SH-SY5Y (cell line): ENCODE data around the gene NPFF.

Experiments
- GATA2 ChIP-seq: IDR thresholded peaks from 2 replicates; pipeline ENCODE4 v1.6.1; 2011; ENCODE audit warnings: mild to moderate bottlenecking, low read depth, low read length
- GATA3 ChIP-seq: IDR thresholded peaks from 2 replicates; pipeline ENCODE4 v1.6.1; 2011; ENCODE audit warnings: low read depth, mild to moderate bottlenecking, low read length, moderate library complexity

- TF ChIP-seq GATA3, result no peak
- no peak for TF ChIP-seq GATA2
Observed at GRCh38 chr12:53505555-53506449, 1.5 kb downstream of the NPFF start.
